Activated CD8-positive, alpha-beta memory T cell treated with anti-CD3 and anti-CD28 coated beads for 4 hours (primary cell): ENCODE measurements around the gene CSHL1.
"Not testable (repeated sequence)": the region's sequence is repeated elsewhere in the genome, so short reads cannot be mapped to it uniquely, and the experiment has no call there.

Experiments
- DNase-seq, 2 donors: peaks; one replicate each; pipeline ENCODE4 v3.0.0-alpha.2; 2020; ENCODE audit warnings: low read depth in 2 of 2

Gene CSHL1

DNA sequence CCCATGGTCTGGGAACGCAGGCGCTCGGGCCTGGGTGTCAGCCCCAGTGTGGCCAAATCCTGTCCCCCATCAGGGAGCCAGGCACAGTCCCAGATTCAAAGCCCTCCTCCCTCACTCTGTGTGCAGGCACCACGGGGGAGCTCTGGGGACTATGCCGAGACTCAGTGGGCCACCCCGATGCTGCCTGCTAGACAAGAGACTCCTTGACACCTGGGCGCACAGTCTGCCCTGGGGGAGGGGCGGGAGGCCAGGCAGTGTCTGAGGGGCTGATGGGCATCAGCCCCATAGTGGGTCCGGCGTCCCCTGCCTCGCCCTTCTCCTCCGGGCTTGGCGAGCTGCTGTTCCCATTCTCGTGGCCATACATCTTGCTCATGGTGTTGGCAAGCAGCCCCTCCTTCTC is 29.5 kb upstream of the CSHL1 start:
- no peak for DNase-seq

DNA sequence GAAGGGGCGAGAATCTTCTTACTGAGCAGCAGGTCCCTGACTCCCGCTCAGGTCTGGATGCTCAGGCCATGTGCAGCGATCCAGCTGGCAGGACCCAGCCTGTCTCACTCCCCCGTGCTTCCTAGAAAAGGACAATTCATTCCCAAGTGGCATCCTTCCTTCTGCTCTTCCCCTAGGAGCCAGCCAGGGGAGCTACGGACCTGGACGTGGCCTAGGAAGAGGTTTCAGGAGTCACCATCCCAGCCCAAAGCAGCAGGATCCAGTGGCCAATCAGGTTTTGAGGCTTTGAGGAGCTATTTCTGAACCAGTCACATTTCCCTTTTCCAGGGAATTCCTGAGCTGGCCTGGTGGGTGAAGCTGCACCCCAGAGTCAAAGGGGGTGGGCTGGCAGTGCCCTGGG is 28.8 kb upstream of the CSHL1 start:
- DNase-seq = no peak

DNA sequence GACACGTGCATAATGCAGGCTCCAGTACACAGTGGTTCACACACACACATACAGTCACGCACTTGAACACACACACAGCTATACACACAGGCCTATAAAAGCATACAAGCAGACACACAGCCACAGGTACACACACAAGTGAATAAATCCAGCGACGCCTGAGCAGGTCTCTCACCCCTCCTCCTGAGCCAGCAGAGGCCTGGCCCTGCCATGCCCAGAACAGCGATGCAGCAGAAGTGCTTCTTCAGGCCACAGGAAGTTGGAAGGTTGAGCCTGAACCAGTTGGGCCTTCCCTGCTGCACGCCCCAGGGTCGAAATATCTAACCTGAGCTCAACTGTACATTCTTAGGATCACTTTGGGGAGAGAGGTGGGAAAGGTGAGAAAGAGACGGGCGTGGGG is 28.3 kb upstream of the CSHL1 start:
- no peak for DNase-seq

DNA sequence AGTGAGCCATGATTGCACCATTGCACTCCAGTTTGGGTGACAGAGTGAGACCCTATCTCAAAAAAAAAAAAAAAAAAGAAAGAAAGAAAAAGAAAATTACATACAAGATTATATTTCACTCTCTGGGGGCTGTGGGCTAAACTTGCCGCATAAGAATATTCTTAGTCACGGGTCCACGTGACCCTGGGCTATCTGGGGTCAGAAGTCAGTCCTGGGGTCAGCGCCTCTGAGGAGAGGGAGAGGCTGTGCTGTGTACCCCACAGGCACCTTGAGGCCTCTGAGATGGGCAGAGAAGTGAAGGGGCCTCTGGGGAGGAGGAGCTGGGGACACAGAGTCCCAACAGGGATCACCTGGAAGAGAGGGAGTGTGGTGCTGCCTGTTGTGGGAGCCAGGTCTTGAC is 26.9 kb upstream of the CSHL1 start:
- no peak for DNase-seq

DNA sequence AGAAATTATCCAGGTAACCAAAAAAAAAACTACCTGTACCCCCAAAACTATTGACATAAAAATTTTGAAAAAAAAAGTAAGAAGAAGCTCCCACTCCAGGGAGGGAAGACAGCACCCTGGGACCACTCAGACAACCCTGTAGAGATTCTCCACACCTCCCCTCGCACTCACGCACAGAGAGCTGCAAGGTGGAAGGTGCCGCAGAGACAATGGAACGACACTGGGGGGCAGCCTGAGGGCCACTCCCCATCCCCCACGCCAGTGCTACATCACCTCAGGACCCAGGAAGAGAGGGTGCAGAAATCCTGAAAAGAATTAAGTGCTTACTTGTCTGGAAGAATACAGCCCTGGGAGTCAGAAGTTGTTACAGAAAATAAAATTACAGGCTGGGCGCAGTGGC is 26.3 kb upstream of the CSHL1 start:
- no peak for DNase-seq

DNA sequence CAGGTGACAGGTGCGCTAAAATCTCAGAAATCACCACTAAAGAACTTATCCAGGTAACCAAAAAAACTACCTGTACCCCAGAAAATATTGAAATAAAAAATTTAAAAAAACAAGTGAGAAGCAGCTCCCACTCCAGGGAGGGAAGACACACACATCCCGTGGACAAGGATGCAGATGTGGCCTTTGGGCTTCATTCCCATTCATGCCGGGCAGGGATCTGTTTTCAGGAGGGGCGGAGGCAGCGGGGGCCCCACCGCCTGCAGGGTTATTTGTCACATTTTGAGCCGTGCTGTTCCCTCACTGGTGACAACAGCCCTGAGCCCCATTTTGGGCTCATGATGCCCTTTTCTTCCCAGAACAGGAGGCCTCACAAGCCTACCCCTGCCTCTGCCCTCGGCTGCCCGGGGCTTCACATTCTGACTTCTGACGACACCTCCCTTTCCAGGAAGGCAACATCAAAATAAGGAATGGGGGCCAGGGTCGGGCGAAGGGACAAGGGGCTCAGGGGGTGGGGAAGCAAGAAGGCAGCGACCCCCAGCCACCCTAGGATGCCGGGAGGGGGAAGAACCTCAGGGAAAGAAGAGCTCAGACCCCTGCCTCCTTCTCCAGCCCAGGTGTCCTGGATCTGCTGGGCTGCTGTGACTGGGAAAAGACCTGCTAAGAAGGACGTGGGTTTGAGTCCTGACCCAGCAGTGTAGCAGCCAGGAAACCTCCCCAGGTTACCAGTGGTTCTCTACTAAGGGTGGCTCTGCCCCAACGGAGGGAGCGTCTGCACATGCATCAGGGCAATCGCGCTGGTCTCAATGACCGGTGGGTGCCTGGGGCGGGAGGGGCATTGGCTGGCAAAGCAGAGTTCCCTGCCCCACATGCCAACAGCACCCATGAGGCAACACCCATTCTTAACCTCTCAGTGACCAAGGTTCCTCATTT is 23.4 kb upstream of the CSHL1 start:
- DNase-seq = no peak

DNA sequence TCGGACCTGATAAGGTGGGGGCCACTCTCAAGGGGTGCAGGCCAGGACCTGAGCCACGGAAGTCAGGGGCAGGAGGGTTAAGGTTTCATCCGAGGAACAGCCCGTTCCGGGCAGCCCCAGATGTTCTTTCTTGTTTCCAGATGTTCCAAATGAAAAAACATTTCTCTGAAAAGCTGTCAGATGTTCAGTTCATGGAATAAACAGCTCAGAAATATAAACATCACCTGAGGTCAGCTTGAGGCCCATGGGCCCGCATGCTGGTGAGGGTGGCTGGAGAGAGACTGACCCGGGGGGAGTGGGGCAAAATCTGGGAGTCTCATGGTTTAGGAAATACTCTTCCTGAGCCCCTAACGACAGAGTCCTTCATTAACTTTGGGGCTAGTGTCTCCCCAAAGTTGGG is 22.5 kb upstream of the CSHL1 start:
- no peak for DNase-seq

DNA sequence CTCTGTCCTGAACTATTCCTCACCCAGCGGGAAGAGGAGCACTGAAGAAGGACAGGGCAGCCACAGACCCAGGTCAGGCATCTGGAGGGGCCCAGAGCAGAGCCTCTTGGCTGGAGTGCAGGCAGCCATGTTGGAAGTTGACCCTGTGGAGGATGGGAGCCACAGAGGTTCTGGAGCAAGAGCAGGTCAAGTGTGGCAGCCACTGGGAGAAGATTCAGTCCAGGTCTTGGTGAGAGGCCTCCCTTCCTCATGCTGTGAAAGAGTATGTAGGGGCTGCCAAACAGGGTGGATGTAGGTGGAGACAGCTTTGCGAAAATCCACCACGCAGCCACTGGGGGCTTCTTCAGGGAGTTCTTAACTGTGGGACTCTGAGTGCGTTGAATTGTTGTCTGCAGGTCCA is 21.7 kb upstream of the CSHL1 start:
- no peak for DNase-seq

DNA sequence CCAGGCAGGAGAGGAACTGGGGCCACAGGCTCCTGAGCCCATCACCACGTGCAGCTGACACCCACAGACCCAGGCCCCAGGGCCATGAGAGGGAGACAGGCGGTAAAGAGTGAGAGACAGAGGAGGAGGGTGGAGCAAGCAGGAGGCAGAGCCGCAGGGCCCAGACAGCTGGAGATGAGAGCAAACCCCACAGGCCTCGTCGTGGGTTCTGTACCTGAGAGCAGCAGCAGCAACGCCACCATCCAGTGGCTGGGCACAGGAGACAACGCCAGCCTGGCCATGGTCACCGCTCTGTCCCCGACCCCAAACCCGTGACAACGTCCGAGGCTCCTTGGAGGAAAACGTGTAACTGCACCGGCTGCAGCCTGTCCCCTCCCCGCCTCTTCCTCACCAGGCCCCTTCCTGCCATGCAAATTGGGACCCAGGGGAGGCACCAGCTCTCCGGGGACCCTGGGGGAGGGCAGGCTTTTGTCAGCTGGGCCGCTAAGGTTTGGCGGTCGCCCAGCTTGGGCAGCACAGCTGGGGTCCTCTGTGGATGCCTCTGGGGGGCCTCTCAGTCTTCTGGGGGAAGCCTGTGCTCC is 21.0 kb upstream of the CSHL1 start, which contains the start of gene CD79B:
TSS of gene CD79B (minus strand) at position 351 of the 581 bp plus-strand sequence. CDS start at position 281, 70 bp downstream.
- no peak for DNase-seq

DNA sequence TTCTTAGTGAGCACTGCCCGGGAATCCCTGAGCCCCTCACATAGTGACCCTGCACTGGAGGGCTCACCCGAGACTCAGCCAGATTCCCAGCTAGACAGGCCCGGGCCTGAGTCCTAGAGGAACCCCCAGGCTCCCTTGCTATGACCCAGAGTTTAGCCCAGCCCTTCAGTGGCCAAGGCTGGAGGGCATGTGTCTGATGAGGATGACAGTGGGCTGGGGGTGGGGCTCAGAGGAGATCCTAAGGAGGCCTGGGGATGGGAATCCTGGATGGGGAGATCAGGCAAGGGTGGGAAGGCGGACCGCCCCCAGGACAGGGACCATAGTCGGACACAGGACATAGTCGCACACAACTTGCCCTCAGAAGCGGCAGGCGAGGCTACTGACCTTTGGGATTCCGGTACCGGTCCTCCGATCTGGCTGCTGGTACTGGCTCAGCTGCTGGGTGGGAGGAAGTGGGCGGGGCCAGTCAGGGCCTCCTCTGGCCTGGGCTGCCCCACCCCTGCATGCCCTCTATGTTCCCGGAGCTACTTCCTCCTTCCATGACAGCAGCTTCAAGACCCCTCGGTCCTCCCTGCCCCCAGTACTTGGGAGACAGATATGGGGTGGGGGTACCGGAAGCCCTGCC is 20.0 kb upstream of the CSHL1 start:
- peak in 1 of 2 donors; percentile 34 for DNase-seq

DNA sequence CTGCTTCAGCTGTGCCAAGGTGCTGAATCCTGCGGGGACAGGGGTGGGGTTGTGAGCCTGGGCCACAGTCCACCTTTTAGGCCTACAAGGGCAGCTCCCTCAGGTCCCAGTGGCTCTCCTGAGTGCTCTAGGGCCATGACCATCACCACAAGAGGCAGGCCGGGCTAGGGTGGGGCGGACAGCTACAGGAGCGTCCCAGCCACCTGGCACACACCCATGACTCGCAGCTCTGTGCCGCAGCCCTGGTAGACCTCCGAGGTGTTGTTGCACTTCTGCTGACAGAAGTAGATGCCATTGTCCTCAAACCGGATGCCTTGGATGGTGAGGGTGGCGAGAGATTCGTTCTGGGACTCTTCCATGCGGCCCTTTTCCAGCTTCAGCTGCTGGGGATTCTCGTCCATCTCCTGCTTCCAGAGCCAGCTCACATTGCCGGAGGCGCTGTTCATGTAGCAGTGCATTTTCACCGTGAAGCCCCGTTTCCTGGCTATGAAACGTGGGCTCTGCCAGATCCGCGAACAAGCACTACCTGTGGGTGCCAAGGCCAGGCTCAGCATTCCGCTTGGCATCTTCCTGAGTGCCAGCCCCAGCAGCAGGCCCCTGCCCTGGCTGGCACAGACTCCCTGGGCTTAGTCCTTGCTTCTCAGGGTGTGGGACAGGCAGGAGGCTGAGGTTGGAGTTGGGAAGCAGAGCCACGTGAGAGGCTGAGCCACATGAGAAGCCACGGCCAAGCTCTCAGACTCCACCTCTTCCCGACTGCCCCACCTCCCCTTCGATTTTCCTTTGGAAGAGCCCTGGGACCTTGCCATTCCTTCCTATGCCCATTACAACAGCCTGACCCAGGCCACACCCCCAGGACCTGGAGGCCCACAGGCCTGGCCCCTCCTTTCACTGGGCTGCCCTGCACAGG is 19.1 kb upstream of the CSHL1 start:
- no peak for DNase-seq

DNA sequence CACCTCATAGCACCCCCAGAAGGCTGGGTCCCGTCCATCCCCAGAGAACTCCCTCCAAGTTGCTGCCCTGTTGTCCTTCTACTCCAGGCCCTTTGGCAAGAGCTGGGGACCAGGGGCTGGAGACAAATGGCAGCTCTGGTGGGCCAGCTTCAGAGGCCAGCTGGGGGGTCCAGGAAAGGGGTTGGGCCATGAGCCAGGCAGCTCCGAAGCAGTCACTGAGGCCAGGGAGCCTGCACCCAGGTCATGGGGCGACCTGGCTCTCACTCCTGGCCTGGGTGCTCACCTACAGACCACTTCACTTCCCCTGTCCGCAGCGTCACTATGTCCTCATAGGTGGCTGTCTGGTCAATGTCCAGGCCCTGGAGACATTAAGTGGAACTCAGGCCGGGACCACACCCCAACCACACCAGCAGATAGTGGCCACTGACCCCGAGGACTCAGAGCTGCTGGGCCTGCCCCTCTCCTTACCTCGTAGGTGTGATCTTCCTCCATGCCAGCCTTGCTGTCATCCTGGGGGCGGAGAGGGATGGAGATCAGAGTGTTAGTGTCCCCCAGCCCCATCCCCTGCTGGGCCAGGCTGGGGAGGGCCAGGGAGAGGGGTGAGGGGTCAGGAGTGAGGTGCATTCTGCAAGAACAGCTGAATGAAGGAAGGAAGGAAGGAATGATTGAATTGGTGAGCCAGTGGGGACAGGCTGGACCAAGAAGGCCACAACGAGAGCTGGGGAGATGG is 18.1 kb upstream of the CSHL1 start:
- DNase-seq = no peak

DNA sequence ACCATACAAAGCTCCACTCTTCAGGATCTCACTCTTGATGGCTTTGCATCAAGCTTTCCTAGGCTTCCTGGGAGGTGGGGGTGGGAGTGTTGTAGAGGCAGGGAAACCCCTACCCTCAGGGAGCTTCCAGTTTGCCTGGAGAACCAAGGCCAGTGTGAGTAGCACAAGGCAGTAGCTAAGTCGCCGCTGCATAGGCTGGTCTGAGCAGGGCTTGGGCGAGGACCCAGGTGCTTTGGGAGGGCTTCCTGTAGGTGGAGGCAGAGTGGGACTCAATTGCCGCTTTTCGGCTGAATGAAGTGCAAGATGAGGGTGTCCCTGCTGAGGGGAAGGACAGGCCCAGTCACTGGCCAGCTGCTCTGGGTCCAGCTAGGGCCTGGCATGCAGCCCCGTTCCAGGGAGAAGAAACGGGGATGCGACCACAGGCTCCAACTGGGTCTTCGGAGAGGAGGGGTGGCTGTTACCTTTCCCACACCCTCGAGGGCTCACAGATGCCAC is 17.2 kb upstream of the CSHL1 start:
- DNase-seq = no peak

DNA sequence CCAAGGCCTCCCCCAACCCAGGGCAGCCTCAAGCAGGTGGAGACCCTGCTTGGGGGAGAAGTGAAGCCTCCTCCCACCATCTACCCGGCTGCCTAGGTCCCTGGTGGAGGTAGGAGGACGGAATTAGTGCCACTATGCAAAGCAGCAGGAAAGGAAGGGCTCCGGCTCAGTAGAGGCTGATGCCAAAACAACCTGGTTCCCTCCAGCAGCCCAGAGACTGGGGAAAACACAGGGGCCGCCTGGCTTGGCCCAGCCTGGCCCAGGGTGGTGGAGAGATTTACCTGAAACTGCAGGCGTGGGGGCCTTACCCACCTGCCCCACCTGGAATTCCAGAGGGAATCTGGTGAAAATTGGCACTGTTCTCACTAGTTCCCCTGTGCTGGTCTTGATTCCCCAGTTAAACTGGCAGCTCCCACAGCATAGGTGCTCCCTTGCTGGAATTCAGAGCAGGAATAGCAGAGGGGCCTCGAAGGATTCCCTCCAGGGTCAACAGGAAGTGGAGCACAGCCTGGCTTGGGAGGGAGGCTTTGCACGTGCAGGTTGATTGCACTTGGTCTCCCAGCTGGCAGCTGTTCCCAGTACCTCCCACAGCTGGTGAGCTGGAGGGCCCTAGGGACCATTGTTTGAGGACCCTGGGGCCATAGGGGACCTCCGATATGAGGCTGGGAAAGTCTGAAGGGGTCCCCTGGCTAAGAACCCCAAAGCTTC is 16.6 kb upstream of the CSHL1 start:
- no peak for DNase-seq

DNA sequence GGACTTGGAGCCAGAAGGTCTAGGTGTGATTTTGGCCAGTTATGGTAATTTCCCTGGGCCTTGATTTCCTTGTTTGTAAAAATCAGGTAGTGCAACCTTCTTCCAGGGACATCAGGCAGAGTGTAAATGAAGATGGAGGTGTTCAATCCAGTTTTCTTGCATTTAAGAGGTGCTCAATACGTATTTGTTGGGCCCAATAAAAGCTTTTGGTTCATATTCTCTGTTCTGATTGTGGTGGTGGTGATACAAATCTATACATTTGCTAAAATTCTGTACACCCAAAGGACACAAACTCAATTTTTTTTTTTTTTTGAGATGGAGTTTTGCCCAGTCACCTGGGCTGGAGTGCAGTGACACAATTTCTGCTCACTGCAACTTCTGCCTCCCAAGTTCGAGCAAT is 15.1 kb upstream of the CSHL1 start:
- no peak for DNase-seq

DNA sequence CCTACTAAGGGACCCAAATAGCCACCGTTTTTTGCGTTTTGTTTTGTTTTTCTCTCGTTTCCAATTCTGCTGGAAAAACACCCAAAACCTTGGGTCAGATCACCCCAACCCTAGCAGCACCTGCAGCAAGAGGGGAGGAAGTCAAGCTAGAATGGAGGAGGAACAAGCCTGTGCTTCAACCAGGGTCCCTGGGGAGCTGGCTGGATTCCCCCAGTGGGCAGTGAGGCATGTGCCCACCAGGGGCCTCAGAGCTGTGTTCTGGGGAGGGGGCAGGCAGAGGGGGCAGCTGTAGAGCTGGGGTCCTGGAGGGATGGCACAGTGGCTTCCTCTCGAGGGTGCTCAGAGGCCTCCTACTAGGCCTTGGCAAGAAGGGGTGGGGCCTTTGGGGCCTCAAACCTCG is 14.6 kb upstream of the CSHL1 start:
- DNase-seq = no peak

DNA sequence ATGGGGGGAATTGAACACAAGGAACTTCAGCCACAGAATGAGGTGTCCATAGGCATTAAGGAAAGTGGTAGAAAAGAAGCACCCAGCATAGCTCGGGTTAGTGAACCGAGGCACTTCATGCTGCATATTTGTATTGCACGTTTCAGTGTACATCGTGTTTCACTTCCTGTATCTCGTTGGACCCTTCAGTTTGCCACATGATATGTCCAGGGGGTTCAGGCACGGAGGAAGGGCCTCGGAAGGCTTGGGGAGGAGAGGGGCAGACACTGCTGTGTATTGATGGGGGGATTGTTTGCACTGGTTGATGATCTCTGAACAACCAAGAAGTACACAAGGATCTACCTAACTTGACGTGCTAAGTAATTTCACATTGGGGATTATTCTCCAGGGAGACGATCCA is 11.3 kb upstream of the CSHL1 start:
- not testable (repeated sequence) for DNase-seq

DNA sequence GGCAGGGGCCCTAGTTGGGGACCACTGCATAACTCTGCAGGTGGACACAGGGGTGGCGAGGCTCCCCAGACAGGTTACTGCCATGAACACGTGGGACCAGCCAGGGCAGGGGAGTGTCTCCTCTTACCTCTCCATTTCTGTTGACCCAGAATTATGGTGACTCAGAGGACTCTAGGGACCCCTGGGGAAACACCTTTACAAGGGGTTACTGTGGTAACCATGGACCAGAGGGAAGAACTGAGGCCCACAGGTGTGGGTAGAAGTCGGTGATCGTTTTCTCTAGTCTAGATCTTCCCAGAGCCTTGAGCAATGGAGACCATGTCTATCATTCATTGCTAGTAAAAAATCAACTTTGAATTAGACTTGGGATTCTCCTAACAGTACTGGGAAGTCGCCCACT is 9.7 kb upstream of the CSHL1 start:
- DNase-seq = not testable (repeated sequence)

DNA sequence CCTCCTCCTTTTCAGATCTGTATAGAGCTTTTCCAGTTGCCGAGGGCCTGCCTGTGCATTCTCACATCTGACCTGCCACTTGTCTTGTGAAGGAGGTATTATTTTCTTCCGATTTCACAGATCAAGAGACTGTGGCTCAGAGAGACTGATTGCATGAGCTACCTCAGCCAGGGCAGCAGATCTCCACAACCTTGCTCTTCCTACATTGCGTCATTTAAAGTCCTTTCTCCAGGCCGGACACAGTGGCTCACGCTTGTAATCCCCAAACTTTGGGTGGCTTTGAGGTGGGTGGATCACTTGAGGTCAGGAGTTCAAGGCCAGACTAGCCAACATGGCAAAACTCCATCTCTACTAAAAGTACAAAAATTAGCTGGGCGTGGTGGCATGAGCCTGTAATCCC is 9.0 kb upstream of the CSHL1 start:
- DNase-seq = not testable (repeated sequence)

DNA sequence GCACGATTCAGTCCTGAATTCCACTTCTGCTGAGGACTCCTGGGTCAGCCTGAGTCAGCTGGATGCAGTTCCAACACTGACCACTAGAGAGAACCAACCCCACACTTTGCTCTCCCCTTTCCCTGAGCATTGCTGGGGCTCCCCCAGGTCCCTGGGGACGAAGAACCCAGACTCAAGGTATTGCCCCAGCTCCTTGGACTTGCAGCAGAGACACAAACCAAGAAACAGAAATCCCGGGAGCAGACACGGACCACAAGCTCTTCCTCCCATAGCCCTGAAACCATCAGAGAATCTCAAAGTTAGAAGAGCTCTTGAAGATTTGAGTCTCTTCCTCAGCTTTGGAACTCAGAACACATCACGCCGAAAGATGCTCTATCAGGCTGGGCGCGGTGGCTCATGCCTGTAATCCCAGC is 8.3 kb upstream of the CSHL1 start:
- peak; percentile 48 to 50 for DNase-seq
